ENCODE data around the gene CFAP65.

The CFAP65 gene

GRCh38 chr2:219060821-219061791 lies 19.8 kb upstream of the CFAP65 start, which contains the start of gene IHH:
IHH (minus strand) TSS chr2:219060921; CDS start chr2:219060467, 454 bp downstream.
- no peak for DNase-seq (ENCODE audit: low read depth in 2 of 2)

- DNase-seq (ENCODE audit: low read depth in 2 of 2) = no peak
Measured at GRCh38 chr2:219059725-219060682, 18.7 kb upstream of the CFAP65 start.

- DNase-seq (ENCODE audit: low read depth in 2 of 2) = no peak
Measured at GRCh38 chr2:219059375-219059724, 18.0 kb upstream of the CFAP65 start.

DNA sequence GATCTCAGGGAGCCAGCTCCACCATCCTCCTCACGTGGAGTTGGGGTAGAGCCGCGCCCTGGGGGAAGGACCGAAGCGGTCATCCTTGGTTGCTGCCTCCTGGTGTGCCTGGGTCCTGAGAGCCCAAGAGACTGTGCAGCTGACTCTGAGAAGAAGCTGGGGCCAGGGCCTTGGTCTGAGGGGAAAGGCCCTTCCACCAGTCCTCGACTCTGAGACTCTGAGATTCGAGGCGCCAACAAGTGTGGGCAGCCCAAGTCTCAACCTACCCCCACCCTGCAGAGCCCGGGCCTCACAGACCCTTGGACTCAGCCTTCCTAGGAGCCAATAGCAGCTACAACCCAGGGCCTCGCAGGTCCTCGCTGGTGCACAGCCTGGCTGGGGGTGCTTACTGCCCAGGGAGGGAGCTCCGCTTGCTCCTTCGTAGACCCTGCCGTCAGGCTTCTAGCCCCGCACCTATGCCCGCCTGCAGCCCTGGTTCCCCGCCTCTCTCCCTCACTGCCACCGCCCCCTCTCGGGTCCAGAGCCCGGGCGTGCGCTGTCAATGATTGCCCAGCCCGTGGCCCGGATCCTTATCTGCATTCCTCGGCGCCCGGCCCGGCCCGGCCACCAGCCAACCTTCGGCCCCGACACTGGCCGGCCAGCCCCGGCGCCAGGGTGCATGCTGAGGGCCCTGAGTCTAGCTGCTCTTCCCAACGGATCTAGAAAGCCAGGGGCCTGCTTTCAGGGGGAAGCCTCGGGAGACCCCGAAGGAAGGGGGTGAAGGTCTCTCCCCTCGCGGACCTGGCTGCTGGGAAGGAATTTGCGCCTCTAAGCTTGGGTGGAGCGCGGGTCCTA lies 17.4 kb upstream of the CFAP65 start:
- no peak for DNase-seq (ENCODE audit: low read depth in 2 of 2)

DNA sequence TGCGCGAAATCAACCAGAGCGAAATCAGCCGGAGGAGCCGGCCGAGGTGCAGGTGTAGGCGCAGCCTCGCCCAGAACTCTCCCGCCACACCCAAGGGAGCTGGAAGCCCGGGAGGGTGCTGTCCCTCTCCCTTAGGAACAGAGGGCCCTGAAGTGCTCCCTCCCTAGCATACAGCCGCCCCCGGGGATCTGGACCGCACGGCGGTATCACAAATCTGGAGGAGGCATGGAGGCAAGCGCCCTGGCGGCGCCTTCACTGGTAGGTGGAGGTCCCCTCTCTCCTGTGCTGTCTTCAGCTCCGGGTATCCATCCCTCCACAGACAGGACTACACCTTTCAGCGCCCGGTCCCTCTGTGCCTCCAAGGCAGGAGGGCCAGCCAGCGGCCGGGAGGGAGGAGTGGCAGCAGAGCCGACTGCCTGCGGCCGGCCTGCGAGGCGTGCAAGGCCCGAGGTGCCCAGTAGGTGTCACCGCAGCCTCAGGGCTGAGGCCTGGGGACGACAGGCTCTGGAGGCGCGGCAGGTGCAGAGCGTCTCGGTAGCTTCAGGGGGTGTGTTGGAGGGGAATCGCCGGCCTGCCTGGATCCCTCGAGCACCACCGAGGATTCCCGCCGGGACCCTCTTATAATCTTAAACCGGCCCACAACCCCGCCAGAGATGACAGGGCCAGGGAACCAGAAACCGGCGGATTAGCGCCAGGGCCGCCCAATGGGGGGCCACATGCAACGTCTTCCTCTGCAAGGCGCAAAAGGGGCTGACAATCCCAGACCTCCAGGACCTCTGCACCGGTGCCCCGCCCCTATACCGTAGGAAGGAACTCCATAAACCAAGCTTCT lies 16.6 kb upstream of the CFAP65 start:
- DNase-seq (ENCODE audit: low read depth in 2 of 2) = peak; percentile 50 to 52

DNA sequence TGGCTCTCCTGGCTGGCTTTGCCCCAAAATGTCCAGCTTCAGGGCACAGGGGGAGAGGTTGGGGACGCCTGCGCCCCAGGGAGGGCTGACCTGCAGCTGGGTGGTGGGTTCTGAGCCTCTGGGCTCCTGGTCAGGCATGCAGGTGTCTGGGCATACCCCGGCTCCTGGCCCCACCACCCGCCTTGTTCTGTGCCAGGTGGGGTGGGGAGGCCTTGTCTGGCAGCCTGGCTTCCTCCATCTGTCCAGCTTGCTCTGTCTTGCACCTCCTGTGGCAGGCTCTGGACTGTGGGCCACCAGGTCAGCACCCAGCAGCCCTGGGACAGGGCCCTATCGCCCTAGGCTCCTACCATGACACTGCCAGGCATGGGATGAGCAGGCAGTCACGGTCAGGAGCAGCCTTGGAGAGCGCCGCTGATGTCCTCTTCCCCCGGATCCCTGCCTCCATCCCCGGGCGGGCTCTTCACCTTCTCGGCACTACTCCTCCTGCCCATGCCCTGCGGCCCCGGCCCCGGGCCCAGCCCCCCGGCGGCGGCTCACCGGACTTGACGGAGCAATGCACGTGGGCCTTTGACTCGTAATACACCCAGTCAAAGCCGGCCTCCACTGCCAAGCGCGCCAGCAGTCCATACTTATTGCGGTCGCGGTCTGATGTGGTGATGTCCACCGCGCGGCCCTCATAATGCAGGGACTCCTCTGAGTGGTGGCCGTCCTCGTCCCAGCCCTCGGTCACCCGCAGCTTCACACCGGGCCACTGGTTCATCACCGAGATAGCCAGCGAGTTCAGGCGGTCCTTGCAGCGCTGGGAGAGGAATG lies 15.8 kb upstream of the CFAP65 start:
- no peak for DNase-seq (ENCODE audit: low read depth in 2 of 2)

DNA sequence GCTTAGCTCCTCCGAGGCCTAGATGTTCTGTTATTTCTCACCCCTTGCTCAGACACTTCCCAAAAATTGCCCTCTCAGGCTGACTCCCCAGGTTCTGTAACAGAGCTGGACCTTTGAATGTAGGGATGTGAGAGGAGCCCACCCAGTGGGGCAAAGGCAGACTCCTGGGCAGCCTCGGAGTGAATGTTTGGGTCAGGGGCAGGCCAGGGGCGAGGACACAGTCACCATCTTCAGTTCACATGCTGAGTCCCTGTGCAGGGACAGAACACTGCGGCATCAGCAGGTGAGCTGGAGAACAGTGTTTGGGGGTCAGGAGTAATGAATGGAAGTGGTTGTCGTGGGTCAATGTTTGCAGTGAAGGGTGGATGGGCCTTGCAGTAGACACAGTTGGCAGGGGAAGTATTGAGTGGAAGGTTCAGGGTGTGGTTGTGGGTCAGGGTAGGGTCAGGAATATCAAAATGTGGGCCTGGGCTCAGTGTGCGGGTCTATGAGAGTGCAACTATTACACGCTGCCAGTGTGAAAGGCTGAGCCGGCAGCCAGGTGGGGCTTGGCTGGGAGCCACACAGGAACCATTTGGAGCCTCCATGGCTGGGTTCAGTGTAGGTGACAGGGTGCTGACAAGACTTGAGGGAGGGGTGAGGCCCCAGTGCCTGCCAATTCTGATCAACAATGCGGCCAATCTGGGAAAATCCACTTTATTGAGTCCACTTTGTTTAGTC lies 15.0 kb upstream of the CFAP65 start:
- DNase-seq (ENCODE audit: low read depth in 2 of 2) = no peak

DNA sequence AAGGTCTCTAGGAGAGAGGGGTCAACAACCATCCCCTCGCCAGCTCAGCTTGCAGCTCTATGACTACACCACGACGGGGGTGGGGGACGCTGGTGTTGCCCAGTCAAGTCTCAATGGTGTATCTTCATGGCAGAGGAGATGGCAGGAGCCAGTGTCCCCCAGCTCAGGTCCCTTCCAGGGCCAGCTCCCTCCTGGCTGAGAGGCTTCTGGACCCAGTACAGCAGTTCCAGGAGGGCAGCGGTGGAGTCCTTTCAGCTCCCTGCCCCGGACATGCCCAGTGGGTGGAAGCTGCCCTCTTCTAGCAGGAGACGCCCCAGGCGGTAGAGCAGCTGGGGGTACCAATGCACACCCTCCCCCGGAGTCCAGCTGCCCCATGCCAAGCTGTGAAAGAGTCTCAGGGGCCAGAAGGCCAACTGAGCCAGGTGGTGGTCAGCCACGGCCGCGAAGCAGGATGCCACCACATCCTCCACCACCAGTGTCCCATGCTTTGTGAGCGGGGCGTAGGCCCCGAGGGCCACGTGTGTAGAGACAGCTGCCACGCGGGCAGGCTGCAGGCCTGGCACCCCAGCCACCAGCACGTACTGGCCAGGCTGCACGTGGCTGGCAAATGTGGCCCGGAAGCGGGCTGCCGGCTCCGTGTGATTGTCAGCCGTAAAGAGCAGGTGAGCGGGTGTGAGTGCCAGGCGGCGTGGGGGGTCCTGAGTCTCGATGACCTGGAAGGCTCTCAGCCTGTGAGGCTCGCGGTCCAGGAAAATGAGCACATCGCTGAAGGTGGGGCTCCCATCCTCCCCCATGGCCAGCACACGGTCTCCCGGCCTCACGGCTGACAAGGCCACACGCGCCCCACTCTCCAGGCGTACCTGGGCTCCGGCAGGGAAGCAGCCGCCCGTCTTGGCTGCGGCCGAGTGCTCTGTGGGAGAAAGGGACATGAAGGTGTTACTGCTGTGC lies 13.9 kb upstream of the CFAP65 start:
- no peak for DNase-seq (ENCODE audit: low read depth in 2 of 2)

GRCh38 chr2:219049282-219049681 lies 8.0 kb upstream of the CFAP65 start:
- DNase-seq (ENCODE audit: low read depth in 2 of 2) = no peak

GRCh38 chr2:219045937-219046550 lies 4.7 kb upstream of the CFAP65 start:
- no peak for DNase-seq (ENCODE audit: low read depth in 2 of 2)

GRCh38 chr2:219042750-219043149 lies 1.4 kb upstream of the CFAP65 start:
- no peak for DNase-seq (ENCODE audit: low read depth in 2 of 2)

- no peak for DNase-seq (ENCODE audit: low read depth in 2 of 2)
Measured at GRCh38 chr2:219042157-219042556, 841 bp upstream of the CFAP65 start.

DNA sequence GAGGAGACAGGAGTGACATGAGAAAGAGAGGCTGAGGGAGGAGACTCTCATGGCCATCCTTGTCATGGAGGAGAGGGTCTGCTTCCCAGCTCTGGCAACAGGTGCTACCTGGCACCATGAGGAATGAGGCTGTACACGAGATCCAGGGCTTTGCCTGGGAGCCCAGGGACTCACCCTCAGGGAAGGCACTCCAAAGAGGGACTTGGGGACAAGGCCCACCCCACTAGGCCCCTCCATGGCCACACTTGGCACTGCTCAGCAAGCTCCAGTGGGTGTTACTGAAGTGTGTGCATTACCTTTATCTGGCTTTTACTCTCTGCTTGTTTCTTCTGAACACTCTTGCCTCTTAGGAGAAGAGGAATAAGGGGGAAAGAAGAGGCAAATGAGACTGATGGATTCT lies 2.7 kb downstream of the CFAP65 start:
- DNase-seq (ENCODE audit: low read depth in 2 of 2) = no peak

DNA sequence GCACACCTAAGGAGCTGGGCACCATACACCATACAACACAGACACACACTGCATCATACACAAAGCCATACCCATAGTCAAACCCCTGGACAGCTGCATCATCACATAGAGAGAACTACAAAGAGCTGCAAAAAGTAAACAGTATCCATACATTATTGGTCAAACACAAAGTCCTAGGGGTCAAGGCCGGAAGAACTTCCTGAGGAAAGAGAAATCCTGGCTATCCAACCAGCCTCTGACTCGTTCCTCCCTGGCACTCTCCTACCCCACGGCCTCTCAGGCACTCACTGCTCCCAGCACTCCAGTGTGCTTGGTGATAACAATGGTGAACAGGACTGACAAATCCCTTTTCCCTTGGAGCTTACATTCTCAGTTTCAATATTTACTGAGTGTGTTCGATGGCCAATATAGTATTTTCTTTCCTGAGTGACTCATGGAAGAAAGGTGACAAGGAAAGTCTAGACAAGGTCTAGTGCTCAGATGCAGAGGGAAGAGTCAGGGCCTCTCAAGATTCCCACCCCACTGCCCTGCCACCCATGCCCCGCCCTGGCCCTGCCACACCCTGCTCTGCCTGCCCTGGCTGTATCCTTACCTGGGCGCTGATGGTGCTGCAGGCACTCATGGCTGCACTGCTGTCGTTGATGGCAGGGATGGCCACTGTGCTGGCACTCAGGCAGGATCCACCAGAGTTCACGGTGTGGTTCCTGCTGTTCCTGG lies 3.4 kb downstream of the CFAP65 start:
- DNase-seq (ENCODE audit: low read depth in 2 of 2) = no peak

DNA sequence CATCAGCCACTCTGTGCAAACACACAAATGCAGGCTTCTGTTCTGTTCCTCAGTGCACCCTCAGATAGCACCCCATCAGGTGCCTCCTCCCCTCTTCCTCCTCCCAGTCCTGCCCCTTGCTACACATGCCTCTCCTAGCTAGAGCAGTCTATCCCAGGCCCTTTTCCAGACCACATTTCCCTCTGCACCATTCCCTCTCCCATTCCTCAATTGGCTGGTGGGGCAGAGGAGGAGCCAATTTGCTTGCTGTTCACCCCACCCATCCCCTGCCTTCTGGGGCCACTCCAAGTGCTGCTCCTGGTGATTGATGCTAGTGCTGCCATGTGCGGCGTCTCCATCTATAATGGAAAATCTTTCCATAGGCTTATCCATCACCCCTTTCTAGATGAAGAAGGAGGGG lies 5.4 kb downstream of the CFAP65 start:
- no peak for DNase-seq (ENCODE audit: low read depth in 2 of 2)

DNA sequence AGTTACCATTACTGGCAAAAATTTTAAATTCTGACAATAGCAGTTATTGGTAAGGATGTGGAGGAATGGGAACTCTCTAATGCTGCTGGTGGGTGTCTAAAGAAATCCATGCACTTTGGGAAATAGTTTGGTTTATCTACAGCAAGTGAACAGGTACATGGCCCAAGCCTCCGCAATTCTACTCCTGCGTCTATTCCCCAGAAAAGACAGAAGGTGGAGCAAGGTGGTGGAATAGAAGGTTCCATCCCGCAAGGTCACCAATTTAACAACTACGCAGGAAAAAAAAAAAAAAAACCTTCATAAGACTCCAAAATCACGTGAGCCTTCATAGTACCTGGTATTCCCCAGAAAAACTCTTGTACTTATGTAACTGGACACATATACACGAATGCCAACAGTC lies 6.5 kb downstream of the CFAP65 start:
- no peak for DNase-seq (ENCODE audit: low read depth in 2 of 2)

Data from stimulated activated CD8-positive, alpha-beta memory T cell treated with anti-CD3 and anti-CD28 coated beads, Interleukin-7, amount 100 ng/mL, for 1 hour (primary cell).